ENCODE measurements around the gene CREBBP.

The CREBBP gene

GRCh38 chr16:3760518-3760917 lies 120.0 kb downstream of the CREBBP start:
- no peak for DNase-seq

- no peak for DNase-seq
Measured at GRCh38 chr16:3759736-3760135, 120.8 kb downstream of the CREBBP start.

- no peak for DNase-seq
Measured at GRCh38 chr16:3756113-3756512, 124.4 kb downstream of the CREBBP start.

DNA sequence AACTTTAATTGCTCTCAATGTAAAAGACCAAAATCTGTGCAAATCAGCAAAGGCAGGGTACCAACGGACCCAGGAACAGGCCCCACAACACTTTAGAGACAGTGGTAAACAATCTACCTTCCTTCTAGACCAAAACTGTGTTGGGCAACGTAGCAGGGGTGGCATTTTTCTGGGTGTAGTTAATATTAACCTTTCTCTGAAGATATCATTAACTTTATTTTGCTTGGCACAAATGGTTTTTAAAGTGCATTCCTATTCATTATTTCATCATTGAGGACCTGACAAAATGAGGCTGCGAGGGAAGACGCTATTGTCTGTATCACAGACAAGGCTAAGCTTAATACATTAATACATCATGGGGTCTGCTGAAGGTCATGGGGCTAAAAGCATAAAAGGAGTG lies 125.3 kb downstream of the CREBBP start:
- no peak for DNase-seq

DNA sequence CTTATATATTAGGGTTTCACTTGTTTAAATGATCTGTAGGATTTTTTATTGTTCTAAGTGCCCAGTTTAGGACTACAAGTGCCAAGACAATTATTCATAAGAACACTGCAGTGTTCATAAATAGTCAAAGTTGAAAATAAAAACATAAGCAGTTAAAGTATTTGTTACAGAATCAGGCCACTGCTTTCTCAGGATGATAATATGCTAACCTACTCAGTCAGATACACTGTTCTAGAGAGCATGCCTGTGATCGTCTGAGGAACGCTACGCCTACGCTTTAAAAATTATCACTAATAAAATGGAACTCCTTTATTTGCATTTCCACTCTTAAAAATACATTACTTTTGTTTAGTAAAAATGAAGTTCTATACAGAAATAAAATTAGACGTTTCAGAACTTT lies 125.7 kb downstream of the CREBBP start:
- no peak for DNase-seq

GRCh38 chr16:3754081-3754703 lies 126.3 kb downstream of the CREBBP start:
- no peak for DNase-seq

DNA sequence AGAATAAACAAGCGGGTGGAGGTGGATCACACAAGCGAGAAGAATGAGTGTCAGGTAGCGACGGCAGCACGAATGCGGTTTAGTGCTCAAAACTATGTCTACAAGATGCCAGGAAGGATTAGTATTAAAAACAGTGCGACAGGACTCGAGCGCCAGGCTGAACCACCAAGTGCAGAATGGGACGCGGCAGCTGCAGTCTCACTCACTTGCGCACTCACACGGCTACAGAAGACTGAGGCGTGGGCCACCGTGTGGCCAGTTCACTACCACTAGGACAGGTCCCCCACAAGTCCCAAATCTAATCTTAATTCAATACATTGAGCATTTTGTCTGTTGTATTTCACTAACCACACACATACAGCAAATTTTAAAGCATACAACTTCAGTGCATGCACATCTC lies 127.5 kb downstream of the CREBBP start:
- DNase-seq: no peak

- DNase-seq: no peak
Measured at GRCh38 chr16:3751878-3752277, 128.6 kb downstream of the CREBBP start.

DNA sequence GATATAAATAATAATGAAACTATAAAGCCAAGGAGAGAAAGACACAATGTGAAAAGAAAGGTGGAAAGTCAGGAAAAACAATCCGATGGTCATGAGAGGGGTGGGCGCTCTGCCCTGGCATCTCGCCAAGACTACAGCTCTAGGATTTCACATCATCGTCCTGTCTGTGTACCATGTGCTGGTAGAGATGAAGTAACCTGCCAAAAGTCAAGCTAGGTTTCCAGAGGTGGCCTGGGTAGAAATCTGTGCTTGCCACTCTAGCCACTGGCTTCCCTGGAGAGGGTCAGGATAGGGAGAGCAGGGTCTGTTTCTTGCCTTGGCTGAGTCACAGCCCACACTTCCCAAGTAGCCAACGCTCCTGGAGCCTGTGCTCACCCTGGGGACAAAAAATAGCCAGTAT lies 132.2 kb downstream of the CREBBP start:
- no peak for DNase-seq

- DNase-seq: no peak
Measured at GRCh38 chr16:3745751-3746355, 134.7 kb downstream of the CREBBP start.

GRCh38 chr16:3744018-3744417 lies 136.5 kb downstream of the CREBBP start:
- no peak for DNase-seq

DNA sequence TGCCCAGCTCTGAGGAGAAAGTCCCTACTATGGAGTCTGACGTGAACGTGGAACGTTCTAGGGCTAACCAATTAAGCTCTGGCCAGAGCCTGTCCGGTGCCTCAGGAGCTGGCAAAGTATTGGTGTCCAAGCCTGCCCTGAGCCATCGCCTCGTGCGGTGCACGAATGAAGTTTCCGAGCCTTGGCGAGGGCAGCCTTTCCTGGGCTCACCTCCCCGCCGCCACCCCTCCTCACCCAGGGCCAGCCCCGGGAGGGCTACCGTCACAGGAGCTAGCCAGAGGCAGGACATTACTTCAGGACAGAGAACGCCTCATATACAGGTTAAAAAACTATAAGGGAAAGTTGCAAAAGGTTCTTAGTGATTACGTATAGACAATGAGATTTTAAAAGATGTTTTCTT lies 139.6 kb downstream of the CREBBP start:
- no peak for DNase-seq

DNA sequence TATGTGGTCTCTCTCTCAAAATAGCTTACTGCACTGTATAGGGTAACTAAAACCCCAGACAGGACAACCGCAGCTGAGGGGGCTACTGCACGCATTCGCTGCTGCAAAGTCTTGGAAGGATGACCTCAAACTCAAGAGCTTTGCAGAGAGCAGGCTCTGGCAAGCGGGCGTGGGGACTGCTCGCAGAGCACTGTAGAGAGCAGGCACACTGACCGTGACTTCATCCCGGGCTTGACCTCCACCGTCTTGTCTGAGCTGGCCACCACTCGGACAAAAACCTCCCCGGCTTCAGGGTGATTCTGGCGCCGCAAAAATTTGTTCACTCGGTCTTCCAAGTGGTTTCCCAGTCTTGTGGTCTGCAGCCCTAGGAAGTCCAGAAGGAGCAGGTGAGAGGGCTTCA lies 140.3 kb downstream of the CREBBP start:
- no peak for DNase-seq

GRCh38 chr16:3739636-3740035 lies 140.9 kb downstream of the CREBBP start:
- DNase-seq: no peak

GRCh38 chr16:3738541-3738940 lies 142.0 kb downstream of the CREBBP start:
- no peak for DNase-seq

GRCh38 chr16:3738128-3738527 lies 142.4 kb downstream of the CREBBP start:
- no peak for DNase-seq

- no peak for DNase-seq
Measured at GRCh38 chr16:3737181-3737580, 143.3 kb downstream of the CREBBP start.

DNA sequence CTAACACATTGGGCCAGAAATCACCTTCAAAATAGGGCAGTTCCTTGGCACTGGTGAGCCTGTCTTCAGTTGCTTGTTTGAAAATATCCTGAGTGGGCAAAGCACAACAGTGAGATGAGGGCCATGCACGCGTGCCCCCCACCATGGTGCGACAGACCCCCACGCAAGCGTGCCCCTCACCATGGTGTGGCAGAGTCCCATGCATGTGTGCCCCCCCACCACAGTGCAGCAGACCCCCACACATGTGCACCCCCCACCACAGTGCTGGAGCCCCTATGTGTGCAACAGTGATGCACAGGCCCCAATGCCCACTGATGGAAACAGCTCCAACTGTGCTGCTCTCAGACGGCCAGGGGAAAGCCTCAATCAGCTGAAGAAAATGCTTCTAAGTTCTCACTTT lies 144.4 kb downstream of the CREBBP start:
- DNase-seq: no peak

GRCh38 chr16:3735541-3735940 lies 145.0 kb downstream of the CREBBP start:
- no peak for DNase-seq

- no peak for DNase-seq
Measured at GRCh38 chr16:3734758-3735221, 145.7 kb downstream of the CREBBP start.

GRCh38 chr16:3734084-3734757 lies 146.3 kb downstream of the CREBBP start:
- DNase-seq: no peak

DNA sequence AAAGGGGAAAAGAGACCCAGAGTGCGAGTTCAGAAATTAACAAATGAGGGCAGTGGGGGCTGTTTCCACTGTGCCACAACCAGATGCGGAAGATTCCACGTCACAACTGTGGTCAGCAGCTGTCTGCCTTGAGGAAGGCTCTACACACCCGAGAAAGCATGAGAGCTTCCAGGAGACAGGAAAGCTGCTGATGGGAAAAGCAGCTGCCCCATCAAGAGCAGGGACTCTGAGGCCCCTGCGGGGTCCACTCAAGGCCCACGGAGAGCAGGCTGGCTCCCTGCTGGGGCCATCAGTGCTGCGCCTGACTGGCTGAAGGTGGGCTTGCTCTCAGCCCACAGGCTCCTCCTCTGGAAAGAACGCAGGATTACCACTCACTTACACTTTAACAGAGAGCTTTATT lies 148.3 kb downstream of the CREBBP start:
- DNase-seq: no peak

DNA sequence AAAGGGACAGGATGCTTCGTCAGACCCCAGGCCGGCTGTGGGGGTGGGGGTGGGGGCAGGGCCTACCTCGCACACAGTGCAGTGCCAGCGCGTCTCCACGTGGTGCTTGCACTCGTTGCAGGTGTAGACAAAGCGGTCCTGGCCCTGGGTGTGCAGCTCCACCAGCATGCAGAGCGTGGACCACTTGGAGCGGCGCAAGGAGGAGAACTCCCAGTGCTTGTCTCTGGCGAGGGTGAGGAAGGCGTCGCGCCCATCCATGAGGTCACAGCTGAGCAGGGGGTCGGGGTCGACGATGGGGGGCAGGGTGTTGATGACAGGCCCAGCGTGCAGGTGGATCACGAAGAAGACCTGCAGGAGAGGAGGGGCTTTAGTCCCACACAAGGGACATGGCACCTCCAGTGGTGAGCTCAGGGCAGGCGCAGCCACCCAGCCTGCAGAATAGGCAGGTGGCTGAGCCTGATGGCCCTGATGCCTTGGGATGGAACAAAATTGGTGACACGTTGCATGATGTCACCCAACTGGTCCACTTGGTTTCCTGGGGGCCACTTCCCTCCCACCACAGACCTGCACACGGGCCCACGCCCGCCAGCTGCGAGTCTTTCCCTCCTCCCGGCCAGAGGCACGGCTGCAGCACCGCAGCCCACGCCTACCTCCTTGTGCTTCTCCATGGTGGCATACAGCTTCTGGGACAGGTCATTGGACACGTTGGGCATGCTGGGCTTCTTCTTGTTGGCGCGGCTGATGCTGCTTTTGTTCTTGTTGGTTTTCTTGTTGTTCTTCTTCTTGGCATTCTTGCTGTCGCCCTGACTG lies 149.2 kb downstream of the CREBBP start:
- no peak for DNase-seq

Measured in NCI-H510A (cell line).